Omental fat pad (tissue), 4 donors: ENCODE measurements around the gene MRC2. TPM values are rescaled to one million over a fixed set of nuclear protein-coding genes. Genes with fewer than 3 reads are reported as not detected.

Source experiments
- ATAC-seq: fragments of 150-250 bp; one replicate; pipeline ENCODE4 v1.9.1; 2016; ENCODE audit warnings: mild to moderate bottlenecking, moderate library complexity; ENCODE audit not compliant: low FRiP score
- DNase-seq: peaks from one replicate; pipeline ENCODE4 v3.0.0-alpha.2; 2019; ENCODE audit warnings: low spot score
- CTCF ChIP-seq, 3 donors: fragments of 450-650 bp; IDR thresholded peaks; one replicate each; pipeline ENCODE4 v1.5.1; 2016 to 2017; ENCODE audit warnings: antibody characterized with exemption in 3 of 3, mild to moderate bottlenecking in 3 of 3, moderate library complexity in 2 of 3
- total RNA-seq, 4 donors: library from RNA; depleted of rRNA; stranded (reverse); fragments of >200 nt; gene quantifications; one replicate each; pipeline ENCODE4 v1.1.0, GENCODE V29; 2016

Gene MRC2
- total RNA-seq, 4 donors from 2014 or later = 21.3 to 82.4 (median 30.8) TPM

GRCh38 chr17:62673614-62674362 lies 46.3 kb downstream of the MRC2 start:
- TF ChIP-seq CTCF (IDR thresholded peaks at IDR 0.05) = no peak
- ATAC-seq (no peak), DNase-seq (no peak)

GRCh38 chr17:62674363-62674739 lies 46.9 kb downstream of the MRC2 start:
- DNase-seq = no peak
- no peak for TF ChIP-seq CTCF (IDR thresholded peaks at IDR 0.05)
- ATAC-seq = no peak

- no peak for DNase-seq
- no peak for ATAC-seq
- no peak for TF ChIP-seq CTCF (IDR thresholded peaks at IDR 0.05)
Observed at GRCh38 chr17:62674841-62675240, 47.4 kb downstream of the MRC2 start.

GRCh38 chr17:62675260-62675659 lies 47.8 kb downstream of the MRC2 start:
- TF ChIP-seq CTCF (IDR thresholded peaks at IDR 0.05) = no peak
- no peak for ATAC-seq
- no peak for DNase-seq

- TF ChIP-seq CTCF (IDR thresholded peaks at IDR 0.05) = no peak
- DNase-seq (no peak), ATAC-seq (no peak)
Observed at GRCh38 chr17:62675701-62676100, 48.2 kb downstream of the MRC2 start.

- no peak for ATAC-seq
- DNase-seq = no peak
- no peak for TF ChIP-seq CTCF (IDR thresholded peaks at IDR 0.05)
Observed at GRCh38 chr17:62676231-62676943, 48.9 kb downstream of the MRC2 start.
